Femur (tissue), 1 donor: ENCODE data around the gene MEGF11.

Experiments used
- DNase-seq: peaks from one replicate; pipeline ENCODE4 v3.0.0-alpha.2; 2017

Gene MEGF11

GRCh38 chr15:66047321-66048024 lies 206.1 kb downstream of the MEGF11 start:
- no peak for DNase-seq

GRCh38 chr15:66046751-66047150 lies 206.8 kb downstream of the MEGF11 start:
- no peak for DNase-seq

GRCh38 chr15:66046326-66046725 lies 207.2 kb downstream of the MEGF11 start:
- DNase-seq: no peak

- no peak for DNase-seq
Measured at GRCh38 chr15:66045542-66045941, 208.0 kb downstream of the MEGF11 start.

- DNase-seq: no peak
Measured at GRCh38 chr15:66044837-66045236, 208.7 kb downstream of the MEGF11 start.

GRCh38 chr15:66043264-66043663 lies 210.3 kb downstream of the MEGF11 start:
- no peak for DNase-seq

GRCh38 chr15:66042624-66043023 lies 210.9 kb downstream of the MEGF11 start:
- DNase-seq: no peak

- DNase-seq: no peak
Measured at GRCh38 chr15:66041276-66041675, 212.3 kb downstream of the MEGF11 start.

GRCh38 chr15:66040211-66040892 lies 213.2 kb downstream of the MEGF11 start:
- DNase-seq: no peak

- DNase-seq: no peak
Measured at GRCh38 chr15:66039117-66039871, 214.3 kb downstream of the MEGF11 start.

- DNase-seq: no peak
Measured at GRCh38 chr15:66038387-66039116, 215.0 kb downstream of the MEGF11 start.

- no peak for DNase-seq
Measured at GRCh38 chr15:66036859-66037258, 216.7 kb downstream of the MEGF11 start.

- DNase-seq: no peak
Measured at GRCh38 chr15:66035901-66036300, 217.6 kb downstream of the MEGF11 start.

- no peak for DNase-seq
Measured at GRCh38 chr15:66033143-66033542, 220.4 kb downstream of the MEGF11 start.

GRCh38 chr15:66032006-66032405 lies 221.5 kb downstream of the MEGF11 start:
- no peak for DNase-seq

GRCh38 chr15:66030650-66031049 lies 222.9 kb downstream of the MEGF11 start:
- no peak for DNase-seq

- DNase-seq: no peak
Measured at GRCh38 chr15:66029650-66030049, 223.9 kb downstream of the MEGF11 start.

- no peak for DNase-seq
Measured at GRCh38 chr15:66027268-66027805, 226.2 kb downstream of the MEGF11 start.

- DNase-seq: no peak
Measured at GRCh38 chr15:66025972-66026371, 227.6 kb downstream of the MEGF11 start.

- peak; percentile 40 for DNase-seq
Measured at GRCh38 chr15:66025015-66025452, 228.5 kb downstream of the MEGF11 start.

GRCh38 chr15:66024116-66024515 lies 229.4 kb downstream of the MEGF11 start:
- DNase-seq: no peak

- DNase-seq: peak; percentile 76
Measured at GRCh38 chr15:66023311-66023972, 230.1 kb downstream of the MEGF11 start.
